HEK293T (cell line): Measurements from ENCODE around the gene CCNG2.

Source experiments
- CTCF ChIA-PET: fragments of 350-600 bp; formaldehyde crosslinking; extraction: SDS; loops from one replicate; lab custom pipeline; 2021; ENCODE audit warnings: antibody characterized with exemption, inconsistent platforms; lab: Yijun Ruan, JAX
- POLR2A ChIA-PET: fragments of 350-600 bp; formaldehyde crosslinking; extraction: SDS; loops from one replicate; lab custom pipeline; 2020; ENCODE audit warnings: antibody characterized with exemption, inconsistent platforms; lab: Yijun Ruan, JAX
- DNase-seq: peaks from one replicate; pipeline ENCODE4 v3.0.0; 2012; ENCODE audit warnings: mixed read lengths; ENCODE audit errors: extremely low spot score
- ARNT ChIP-seq: fragments of 450-650 bp; IDR thresholded peaks from 2 replicates; pipeline ENCODE4 v1.6.1; 2017; ENCODE audit warnings: mild to moderate bottlenecking
- BHLHE40 ChIP-seq: fragments of 450-650 bp; IDR thresholded peaks from 2 replicates; pipeline ENCODE4 v1.6.1; 2016; ENCODE audit warnings: mild to moderate bottlenecking, moderate library complexity, borderline replicate concordance
- CTBP1 ChIP-seq: fragments of 450-650 bp; IDR thresholded peaks from 2 replicates; pipeline ENCODE4 v1.6.1; 2016; ENCODE audit warnings: borderline replicate concordance
- ELF4 ChIP-seq: fragments of 450-650 bp; IDR thresholded peaks from 2 replicates; pipeline ENCODE4 v1.6.1; 2017; ENCODE audit warnings: antibody characterized with exemption
- FOXA1 ChIP-seq: fragments of 450-650 bp; IDR thresholded peaks from 2 replicates; pipeline ENCODE4 v1.6.1; 2016; ENCODE audit warnings: mild to moderate bottlenecking
- FOXK2 ChIP-seq: fragments of 450-650 bp; IDR thresholded peaks from 2 replicates; pipeline ENCODE4 v1.6.1; 2016; ENCODE audit warnings: mild to moderate bottlenecking
- FOXM1 ChIP-seq: fragments of 450-650 bp; IDR thresholded peaks from 2 replicates; pipeline ENCODE4 v1.6.1; 2017; ENCODE audit warnings: mild to moderate bottlenecking, borderline replicate concordance
- HDGF ChIP-seq: fragments of 450-650 bp; IDR thresholded peaks from 2 replicates; pipeline ENCODE4 v1.6.1; 2017; ENCODE audit warnings: antibody characterized with exemption, borderline replicate concordance
- L3MBTL2 ChIP-seq: fragments of 450-650 bp; conservative IDR thresholded peaks from 2 replicates; pipeline ENCODE4 v1.6.1; 2016; ENCODE audit warnings: mild to moderate bottlenecking
- LEF1 ChIP-seq: fragments of 450-650 bp; IDR thresholded peaks from 2 replicates; pipeline ENCODE4 v1.6.1; 2017; ENCODE audit warnings: mild to moderate bottlenecking, borderline replicate concordance
- NFRKB ChIP-seq: fragments of 450-650 bp; IDR thresholded peaks from 2 replicates; pipeline ENCODE4 v1.6.1; 2016; ENCODE audit warnings: mild to moderate bottlenecking, moderate library complexity
- PKNOX1 ChIP-seq: fragments of 450-650 bp; IDR thresholded peaks from 2 replicates; pipeline ENCODE4 v1.6.1; 2016
- SP1 ChIP-seq: fragments of 450-650 bp; IDR thresholded peaks from 2 replicates; pipeline ENCODE4 v1.6.1; 2017
- SUZ12 ChIP-seq: fragments of 450-650 bp; IDR thresholded peaks from 2 replicates; pipeline ENCODE4 v1.6.1; 2016; ENCODE audit warnings: mild to moderate bottlenecking
- TARDBP ChIP-seq: fragments of 450-650 bp; IDR thresholded peaks from 2 replicates; pipeline ENCODE4 v1.6.1; 2016
- ZNF384 ChIP-seq: fragments of 450-650 bp; IDR thresholded peaks from 2 replicates; pipeline ENCODE4 v1.6.1; 2016

Gene CCNG2

GRCh38 chr4:77151241-77151640 lies 5.8 kb upstream of the CCNG2 start:
- ChIA-PET POLR2A (no interaction called here), CTCF (no interaction called here)
- DNase-seq = no peak
- TF ChIP-seq BHLHE40 (no peak), L3MBTL2 (no peak), SUZ12 (no peak), TARDBP (no peak), FOXK2 (no peak)

GRCh38 chr4:77152421-77152820 lies 4.6 kb upstream of the CCNG2 start:
- no peak for DNase-seq
- ChIA-PET CTCF (interaction anchor here (0.6 to 1.1 kb wide), 2 partner anchors 57 to 285 kb away, joined by 3 read pairs; no protein-coding TSS in a partner anchor), POLR2A (interaction anchor here (1.3 to 2.6 kb wide), 2 partner anchors 77 to 80 kb away, joined by 3 to 8 read pairs; partner anchors contain the start of gene CCNI)
- TF ChIP-seq BHLHE40 (no peak), CTBP1 (no peak), HDGF (no peak), SUZ12 (no peak), SP1 (no peak), ARNT (no peak), PKNOX1 (no peak), FOXA1 (no peak)

- TF ChIP-seq FOXM1 (no peak), ELF4 (no peak), FOXK2 (no peak), NFRKB (no peak), BHLHE40 (no peak), CTBP1 (no peak), FOXA1 (no peak), SUZ12 (no peak), ARNT (no peak), TARDBP (no peak), SP1 (no peak), PKNOX1 (no peak), L3MBTL2 (no peak), ZNF384 (no peak), LEF1 (no peak)
- DNase-seq = no peak
- ChIA-PET CTCF (interaction anchor here (1.1 kb wide), 1 partner anchor 58 kb away, joined by 3 read pairs; no protein-coding TSS in a partner anchor), POLR2A (interaction anchor here (1.3 to 2.6 kb wide), 2 partner anchors 78 to 80 kb away, joined by 3 to 8 read pairs; partner anchors contain the start of gene CCNI)
These were observed 4.0 kb upstream of the CCNG2 start for GRCh38 chr4:77153006-77153405.

GRCh38 chr4:77154065-77154464 lies 2.9 kb upstream of the CCNG2 start:
- POLR2A ChIA-PET = interaction anchor here (2.6 kb wide), 1 partner anchor 79 kb away, joined by 8 read pairs; the partner anchor contains the start of gene CCNI
- CTCF ChIA-PET = no interaction called here
- DNase-seq = no peak
- TF ChIP-seq HDGF = no peak
- no peak for TF ChIP-seq FOXA1
- no peak for TF ChIP-seq L3MBTL2
- TF ChIP-seq ELF4 = no peak
- TF ChIP-seq SP1 = no peak
- no peak for TF ChIP-seq BHLHE40
- TF ChIP-seq PKNOX1 = no peak
- no peak for TF ChIP-seq ARNT
- no peak for TF ChIP-seq CTBP1
- TF ChIP-seq LEF1 = no peak
- TF ChIP-seq SUZ12 = no peak
- no peak for TF ChIP-seq FOXM1
- TF ChIP-seq ZNF384 = no peak
- no peak for TF ChIP-seq FOXK2

- TF ChIP-seq FOXM1 (no peak), ZNF384 (no peak), SP1 (no peak), TARDBP (no peak), ELF4 (no peak), NFRKB (no peak), ARNT (no peak), FOXK2 (no peak), FOXA1 (no peak), PKNOX1 (no peak), SUZ12 (no peak), HDGF (no peak), L3MBTL2 (no peak), BHLHE40 (no peak), LEF1 (no peak), CTBP1 (no peak)
- POLR2A ChIA-PET = interaction anchor here (1.3 to 2.6 kb wide), 4 partner anchors 9 to 80 kb away, joined by 3 to 9 read pairs (median 6); partner anchors contain the start of gene CCNI
- DNase-seq = no peak
- CTCF ChIA-PET = interaction anchor here (0.7 kb wide), 1 partner anchor 275 kb away, joined by 4 read pairs; no protein-coding TSS in a partner anchor
These were observed 2.1 kb upstream of the CCNG2 start for GRCh38 chr4:77154761-77155499.
